Kidney capillary endothelial cell (primary cell): Measurements from ENCODE around the gene TNPO3.
"Not testable (repeated sequence)": the region's sequence is repeated elsewhere in the genome, so short reads cannot be mapped to it uniquely, and the experiment has no call there.

Experiments
- DNase-seq: peaks from one replicate; pipeline ENCODE4 v3.0.0-alpha.2; 2018; ENCODE audit warnings: low spot score

TNPO3 gene

GRCh38 chr7:128921866-128922440, 133.0 kb downstream of the TNPO3 start:
- DNase-seq = no peak

- no peak for DNase-seq
Measured at GRCh38 chr7:128920913-128921582, 133.9 kb downstream of the TNPO3 start.

GRCh38 chr7:128919881-128920799, 134.8 kb downstream of the TNPO3 start:
- no peak for DNase-seq

DNA sequence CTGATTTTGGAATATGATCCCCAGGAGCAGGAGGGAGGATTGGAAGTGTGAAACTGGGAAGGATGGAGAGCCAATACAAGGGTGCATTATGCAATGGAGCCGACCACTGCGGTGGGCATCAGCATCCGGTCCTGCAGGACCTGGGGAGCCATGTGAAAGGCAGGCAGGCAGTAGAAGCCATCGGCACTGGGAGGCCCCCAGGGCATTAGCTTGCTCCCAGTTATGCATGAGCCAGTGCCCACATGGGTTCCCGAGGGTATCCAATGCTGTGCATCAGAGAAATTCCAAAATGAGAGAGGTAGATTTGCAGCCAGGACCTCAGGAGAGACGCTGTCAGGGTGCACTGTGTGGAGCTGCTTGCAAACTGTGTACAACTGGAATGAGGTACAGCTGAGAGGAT, 135.7 kb downstream of the TNPO3 start:
- DNase-seq = no peak

DNA sequence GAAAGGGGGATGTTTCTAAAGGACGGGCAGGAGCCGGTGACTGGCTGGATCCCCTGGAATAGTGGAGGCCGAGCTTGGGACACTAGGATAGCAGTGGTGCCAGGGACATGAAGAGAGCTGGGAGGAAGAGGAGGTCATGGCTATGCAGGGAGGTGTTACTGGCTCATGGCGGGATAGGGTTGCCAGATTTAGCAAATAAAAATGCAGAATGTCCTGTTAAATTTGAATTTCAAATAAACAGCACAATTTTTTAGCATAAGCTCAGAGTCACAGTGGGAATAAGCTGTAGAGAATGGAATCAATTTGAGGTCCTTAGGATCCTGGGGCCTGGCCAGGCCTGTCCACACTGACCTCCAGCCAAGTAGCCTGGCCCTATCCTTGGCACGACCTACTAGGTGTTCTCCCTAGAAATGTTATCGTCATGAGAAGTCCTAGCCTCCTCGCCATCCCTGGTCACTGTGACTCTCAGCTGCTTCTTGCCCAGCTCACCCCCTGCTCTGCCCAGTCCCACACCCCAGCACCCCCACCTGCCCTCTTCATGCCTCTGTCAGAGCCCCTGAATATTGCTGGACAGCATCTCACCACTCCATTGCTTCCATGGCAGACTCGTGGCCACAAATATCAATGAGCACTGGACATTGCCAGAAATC, 136.8 kb downstream of the TNPO3 start:
- no peak for DNase-seq

DNA sequence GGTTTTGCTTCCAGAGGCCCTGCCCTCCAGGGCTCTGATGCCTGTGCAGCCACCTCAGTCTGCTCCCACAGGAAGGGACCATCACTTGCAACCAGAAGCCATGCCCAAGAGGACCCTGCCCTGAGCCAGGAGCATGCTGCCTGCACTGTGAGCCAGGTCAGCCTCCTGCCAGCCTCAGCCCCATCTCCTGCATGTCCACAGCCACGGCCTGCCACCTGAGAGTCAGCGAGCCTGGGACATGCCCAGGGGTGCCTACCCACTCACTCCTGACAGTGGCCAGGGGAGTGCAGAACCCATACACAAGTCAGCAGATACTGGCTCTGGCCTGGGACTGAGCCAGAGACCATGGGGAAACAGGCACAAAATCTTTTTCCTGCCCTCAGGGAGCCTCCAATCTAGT, 137.8 kb downstream of the TNPO3 start:
- no peak for DNase-seq

- no peak for DNase-seq
Measured at GRCh38 chr7:128916643-128916915, 138.3 kb downstream of the TNPO3 start.

GRCh38 chr7:128915841-128916642, 138.9 kb downstream of the TNPO3 start:
- DNase-seq = no peak

- DNase-seq = no peak
Measured at GRCh38 chr7:128915271-128915819, 139.6 kb downstream of the TNPO3 start.

- DNase-seq = no peak
Measured at GRCh38 chr7:128914566-128915151, 140.3 kb downstream of the TNPO3 start.

GRCh38 chr7:128913870-128914565, 140.9 kb downstream of the TNPO3 start:
- no peak for DNase-seq

DNA sequence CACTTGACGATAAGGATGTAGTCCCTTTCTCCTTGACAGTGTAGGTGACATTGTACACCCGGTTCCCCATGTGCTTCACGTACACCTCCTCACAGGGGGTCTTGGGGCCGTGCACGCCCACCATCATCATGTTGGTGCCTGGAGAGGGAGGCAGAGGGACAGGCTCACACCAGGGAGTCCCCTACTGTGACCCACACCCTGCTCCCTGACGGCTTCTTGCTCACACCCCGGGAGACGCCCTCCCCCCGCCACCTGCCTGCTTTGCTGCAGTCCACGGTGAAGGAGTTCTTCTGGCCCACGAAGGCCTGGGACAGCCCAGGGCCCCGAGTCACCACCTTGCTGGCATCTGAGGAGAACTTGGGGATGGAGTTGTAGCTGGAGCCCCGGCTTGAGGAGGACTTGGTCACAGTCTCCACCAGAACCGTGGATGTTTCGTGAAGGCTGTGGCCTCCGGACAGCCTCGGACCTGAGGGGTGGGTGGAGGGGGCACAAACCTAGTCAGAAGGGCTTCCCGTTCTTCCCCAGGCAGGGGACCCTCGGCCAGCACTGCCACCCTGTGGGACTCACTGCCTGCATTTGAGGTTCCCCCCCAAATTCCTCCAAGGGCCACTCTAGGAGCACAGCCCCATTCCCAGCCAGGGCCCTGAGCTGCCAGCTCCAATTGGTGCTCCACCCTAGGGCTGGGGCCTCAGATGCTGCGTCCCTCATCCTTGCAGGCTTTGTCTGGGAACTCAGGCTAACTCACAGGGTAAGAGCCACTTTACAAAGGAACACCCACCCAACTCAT, 142.0 kb downstream of the TNPO3 start:
- DNase-seq = not testable (repeated sequence)

- DNase-seq = no peak
Measured at GRCh38 chr7:128912281-128912680, 142.6 kb downstream of the TNPO3 start.

DNA sequence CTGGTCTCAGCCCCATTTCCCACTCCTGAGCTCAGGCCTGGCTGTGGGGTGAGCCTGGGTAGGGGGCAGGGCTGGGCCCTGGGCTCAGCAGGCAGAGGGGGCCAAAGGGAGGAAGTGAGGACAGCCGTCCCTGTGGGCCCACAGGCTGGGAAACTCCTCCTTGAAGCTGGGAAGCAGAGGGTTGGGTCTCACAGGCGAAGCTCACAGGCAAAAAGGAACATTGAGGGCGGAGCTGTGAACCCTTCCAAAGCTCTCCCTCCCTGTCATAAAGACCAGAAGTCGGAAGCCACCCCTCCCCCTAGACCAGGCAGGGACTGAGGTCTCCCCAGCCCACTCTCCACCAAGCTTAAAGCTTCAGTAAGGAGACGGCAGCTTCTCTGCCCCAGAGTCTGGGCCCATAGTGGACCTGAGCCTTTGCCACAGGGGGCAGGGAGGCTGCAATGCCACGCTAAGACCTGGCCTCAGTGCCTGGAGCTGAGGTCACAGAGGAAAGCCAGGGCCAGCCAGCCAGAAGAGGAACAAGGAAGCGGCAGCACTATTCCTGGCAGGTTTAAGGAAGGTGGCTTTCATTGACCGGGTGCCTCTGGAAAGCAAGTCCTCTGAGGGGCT, 143.4 kb downstream of the TNPO3 start:
- no peak for DNase-seq

GRCh38 chr7:128910569-128910945, 144.4 kb downstream of the TNPO3 start, which contains the start of gene KCP:
TSS of gene KCP (minus strand) at chr7:128910709. CDS start at chr7:128910676, 33 bp downstream.
- DNase-seq = no peak

DNA sequence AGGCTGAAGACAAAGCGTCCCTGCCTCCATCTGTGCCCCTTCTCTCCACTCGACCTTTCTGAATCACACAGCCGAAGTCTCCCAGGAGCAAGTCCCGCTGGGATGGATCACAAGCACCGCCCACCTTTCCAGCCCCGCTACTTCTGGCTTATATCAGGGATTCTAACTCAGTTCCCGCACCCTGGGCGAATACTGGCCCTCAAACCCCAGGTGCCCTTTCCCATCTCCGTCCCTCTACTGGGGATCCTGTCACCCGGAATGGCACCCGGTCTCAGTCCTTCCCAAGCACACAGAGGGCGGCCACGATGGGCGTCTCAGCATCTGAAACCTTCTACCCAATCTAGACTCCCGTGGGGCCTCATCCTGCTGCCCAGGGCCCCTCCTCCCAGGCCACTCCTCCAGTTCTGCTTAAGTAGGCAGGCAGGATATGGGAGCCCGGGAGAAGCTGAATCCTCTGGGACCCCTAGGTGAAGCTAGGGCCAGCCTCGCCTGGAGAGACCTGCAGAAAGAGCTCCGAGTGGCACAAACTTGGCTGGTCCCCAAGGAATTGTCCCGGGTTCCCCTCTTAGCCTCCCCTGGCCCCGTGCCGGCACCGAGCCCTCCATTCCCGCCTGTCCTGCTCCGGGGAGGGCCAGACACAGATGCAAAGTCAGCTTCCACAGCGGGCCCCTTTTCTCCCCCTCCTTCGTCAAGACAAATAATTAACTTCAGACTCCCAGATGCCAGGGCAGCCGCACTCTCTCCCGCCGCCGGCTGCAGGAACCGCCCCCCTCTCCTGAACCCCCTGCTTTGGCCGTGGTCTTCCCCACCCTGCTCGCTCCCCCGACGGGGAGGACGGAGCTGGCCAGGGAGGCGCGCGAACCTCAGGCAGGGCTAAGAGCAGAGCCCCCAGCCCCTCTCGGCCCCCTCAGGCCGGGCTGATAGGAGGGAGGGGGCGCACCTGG, 145.0 kb downstream of the TNPO3 start:
- DNase-seq = no peak

DNA sequence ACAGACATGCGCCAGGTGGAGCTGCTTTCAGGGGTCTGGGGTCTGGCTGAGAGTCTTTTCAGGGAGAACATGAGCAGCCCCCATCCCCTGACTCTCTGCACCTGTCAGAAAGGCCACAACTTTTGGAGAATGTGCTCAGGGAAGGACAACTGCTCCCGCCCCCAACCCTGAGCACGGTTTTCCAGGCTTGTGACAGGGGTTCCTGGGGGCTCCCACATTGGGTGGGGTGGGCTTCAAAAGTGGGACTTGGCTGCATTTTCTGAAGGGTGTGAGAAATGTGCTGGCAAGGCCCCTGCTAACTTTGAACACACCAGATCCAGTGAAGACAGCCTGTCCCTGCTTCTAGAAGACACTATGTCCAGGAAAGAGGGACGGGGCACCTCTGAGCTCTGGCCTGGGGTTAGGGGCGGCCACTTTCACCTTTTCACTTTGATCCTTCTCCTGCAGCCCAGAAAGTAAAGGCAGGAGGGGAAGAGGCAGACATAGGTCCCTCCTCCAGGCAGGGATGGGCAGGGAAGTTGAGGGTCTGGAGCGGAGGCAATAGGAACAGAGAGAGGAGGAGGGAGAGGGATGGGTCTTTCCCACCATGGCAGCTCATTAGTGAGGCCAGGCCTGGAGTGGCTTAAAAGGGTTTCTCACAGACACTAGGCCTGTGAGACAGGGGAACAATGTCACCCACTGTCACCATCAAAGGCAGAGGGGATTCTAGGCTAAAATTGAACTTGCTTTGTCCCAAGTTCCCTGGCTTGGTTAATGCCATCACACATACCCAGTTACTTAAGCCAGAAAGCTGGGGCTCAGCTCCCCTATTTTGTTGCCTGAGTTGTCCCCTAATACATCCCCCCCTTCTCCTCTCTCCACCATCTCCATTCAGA, 145.9 kb downstream of the TNPO3 start:
- DNase-seq = no peak
